GM12891 (cell line): ENCODE results near the gene TRPV5.

Source experiments
- POLR2A ChIP-seq: IDR thresholded peaks from 2 replicates; pipeline ENCODE4 v1.6.1; 2011; ENCODE audit warnings: low read depth, low read length, control low read depth
- POLR2AphosphoS5 ChIP-seq: IDR thresholded peaks from 2 replicates; pipeline ENCODE4 v1.6.1; 2011; ENCODE audit warnings: low read depth, low read length, control low read depth
- TAF1 ChIP-seq: IDR thresholded peaks from 2 replicates; pipeline ENCODE4 v1.6.1; 2011; ENCODE audit warnings: low read depth, low read length, control low read depth

DNA sequence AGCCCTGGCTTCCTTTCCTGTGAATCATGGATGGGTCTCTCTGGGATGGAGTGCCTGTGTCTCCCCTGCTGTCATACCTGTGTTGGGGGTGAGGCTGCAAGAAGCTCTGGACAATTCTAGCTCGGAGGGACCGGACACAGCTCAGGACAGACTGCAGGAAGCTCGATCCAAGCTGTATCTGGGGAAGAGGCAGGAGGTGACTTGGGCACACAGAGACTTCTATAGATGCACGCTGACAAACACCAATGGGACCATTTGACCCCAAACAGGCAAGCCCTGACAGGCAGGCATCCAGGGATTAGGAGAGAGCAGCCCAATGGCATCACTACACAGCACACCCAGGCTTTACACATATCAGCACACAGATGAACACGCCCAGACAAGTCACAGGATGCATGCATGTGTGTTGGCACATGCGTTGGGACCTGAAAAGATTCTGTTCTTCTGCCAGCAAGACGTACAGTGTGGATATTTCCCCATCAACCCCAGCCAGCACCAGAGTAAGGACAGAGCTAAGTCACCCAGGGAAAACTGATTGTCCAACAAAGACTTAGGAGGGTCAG, 10.2 kb upstream of the TRPV5 start:
- no peak for TF ChIP-seq TAF1
- no peak for TF ChIP-seq POLR2A
- TF ChIP-seq POLR2AphosphoS5 = no peak
